HL-60 (cell line): ENCODE results near the gene PPP2R5C.

Experiments used
- DNase-seq, 2 experiments: peaks; one replicate each; pipeline ENCODE4 v3.0.0-alpha.2; 2010 to 2020; ENCODE audit warnings: low read depth in 1 of 2, low spot score in 1 of 2
- H3K27ac ChIP-seq: fragments of 250-450 bp; sonication (Bioruptor Pico); replicated peaks from 2 replicates; pipeline ENCODE4 v1.5.1; 2020; ENCODE audit warnings: mild to moderate bottlenecking, moderate library complexity
- H3K27me3 ChIP-seq: fragments of 250-450 bp; sonication (Bioruptor Pico); 2 replicates; pipeline ENCODE4 v1.5.1; 2021; ENCODE audit warnings: mild to moderate bottlenecking, moderate library complexity; ENCODE audit not compliant: insufficient read depth, poor library complexity, severe bottlenecking
- H3K4me3 ChIP-seq: replicated peaks from 2 replicates; pipeline ENCODE4 v1.5.1; 2011; ENCODE audit warnings: mild to moderate bottlenecking, control low read depth, low read length; ENCODE audit not compliant: insufficient read depth
- CTCF ChIP-seq: IDR thresholded peaks from one replicate; pipeline ENCODE4 v1.5.1; 2011; ENCODE audit warnings: low read length, control low read depth, inconsistent platforms; ENCODE audit not compliant: insufficient read depth
- GABPA ChIP-seq: IDR thresholded peaks from 2 replicates; pipeline ENCODE4 v1.6.1; 2012; ENCODE audit warnings: low read depth
- POLR2AphosphoS5 ChIP-seq: IDR thresholded peaks from 2 replicates; pipeline ENCODE4 v1.6.1; 2012; ENCODE audit warnings: low read depth
- REST ChIP-seq: IDR thresholded peaks from 2 replicates; pipeline ENCODE4 v1.6.1; 2012; ENCODE audit warnings: low read depth; ENCODE audit not compliant: insufficient replicate concordance
- SPI1 ChIP-seq: IDR thresholded peaks from 2 replicates; pipeline ENCODE4 v1.6.1; 2012; ENCODE audit warnings: low read depth, mild to moderate bottlenecking, borderline replicate concordance

The PPP2R5C gene

GRCh38 chr14:101945171-101945570 lies 183.7 kb downstream of the PPP2R5C start:
- Histone ChIP-seq H3K4me3 (no peak overlapping the region), H3K27ac (no peak overlapping the region), H3K27me3 (no peaks in the 10 kb centered on the region)
- TF ChIP-seq SPI1 (no peak), POLR2AphosphoS5 (no peak), GABPA (no peak), CTCF (no peak), REST (no peak)
- DNase-seq = no peak

- DNase-seq = no peak
- Histone ChIP-seq H3K27me3 (no peaks in the 10 kb centered on the region), H3K4me3 (peak overlapping the region; percentile 65), H3K27ac (peak overlapping the region; percentile 95)
- TF ChIP-seq REST = no peak
- no peak for TF ChIP-seq SPI1
- no peak for TF ChIP-seq CTCF
- no peak for TF ChIP-seq POLR2AphosphoS5
- no peak for TF ChIP-seq GABPA
Measured at GRCh38 chr14:101947577-101947903, 186.0 kb downstream of the PPP2R5C start.

GRCh38 chr14:101947904-101948665 lies 186.6 kb downstream of the PPP2R5C start:
- peak overlapping the region; percentile 95 for H3K27ac ChIP-seq
- peak; percentile 80 for TF ChIP-seq POLR2AphosphoS5
- peak; percentile 40 for TF ChIP-seq REST
- TF ChIP-seq CTCF = no peak
- no peak; the same call in 1 of the 2 replicates for TF ChIP-seq SPI1
- no peak; the same call in 1 of the 2 replicates for TF ChIP-seq GABPA
- peak overlapping the region; percentile 69 for H3K4me3 ChIP-seq
- no peaks in the 10 kb centered on the region for H3K27me3 ChIP-seq
- peak; percentile 100 for DNase-seq
